A549 (cell line): ENCODE results near the gene SIRT4. TPM values are rescaled to one million over a fixed set of nuclear protein-coding genes. Genes with fewer than 3 reads are reported as not detected.

Source experiments
- ATAC-seq, 2 experiments: fragments of 200-7000 bp in 1 of 2; fragments of >200 bp in 1 of 2; cut with Nextera tagmentation in 1 of 2; cut with Tn5 transposase in 1 of 2; 3 replicates each; pipeline versions ENCODE4 v1.8.0 to v1.9.1; 2018 to 2020; ENCODE audit warnings: mild to moderate bottlenecking in 1 of 2, moderate library complexity in 1 of 2
- CTCF ChIA-PET: fragments of 300-600 bp; sonication (Branson Sonifier 250); formaldehyde crosslinking; extraction: SDS; loops from one replicate; lab custom pipeline; 2021; ENCODE audit warnings: antibody characterized with exemption, inconsistent platforms; lab: Yijun Ruan, JAX
- POLR2A ChIA-PET: fragments of 350-600 bp; formaldehyde crosslinking; extraction: SDS; loops from one replicate; lab custom pipeline; 2021; ENCODE audit warnings: antibody characterized with exemption, inconsistent platforms; lab: Yijun Ruan, JAX
- DNase-seq, 2 experiments: peaks; one replicate each; pipeline versions ENCODE4 v3.0.0 to v3.0.0-alpha.2; 2011 to 2016; ENCODE audit warnings: low read depth in 1 of 2, low spot score in 1 of 2
- FAIRE-seq: peaks from 2 replicates; lab custom pipeline; 2011; peaks lifted over from hg19 to GRCh38; lab: Jason Lieb, UNC
- H3K27ac ChIP-seq, 2 experiments: fragments of >200 bp; sonication (Bioruptor Twin); formaldehyde crosslinking; 3 replicates each; pipeline ENCODE4 v1.5.1; 2016 to 2017
- H3K4me1 ChIP-seq: fragments of >200 bp; sonication (Bioruptor Twin); formaldehyde crosslinking; 3 replicates; pipeline ENCODE4 v1.6.1; 2016
- H3K4me2 ChIP-seq: fragments of >200 bp; sonication (Bioruptor Twin); formaldehyde crosslinking; 3 replicates; pipeline ENCODE4 v1.6.1; 2016
- H3K4me3 ChIP-seq: fragments of >200 bp; sonication (Bioruptor Twin); formaldehyde crosslinking; 3 replicates; pipeline ENCODE4 v1.5.1; 2016
- H3K9me3 ChIP-seq: fragments of >200 bp; sonication (Bioruptor Twin); formaldehyde crosslinking; 3 replicates; pipeline ENCODE4 v1.6.1; 2016
- BHLHE40 ChIP-seq: IDR thresholded peaks from 2 replicates; pipeline ENCODE4 v1.6.1; 2012; ENCODE audit warnings: low read depth, low read length, inconsistent platforms
- CBX2 ChIP-seq: fragments of 200-600 bp; sonication (generic); IDR thresholded peaks from 2 replicates; pipeline ENCODE4 v1.6.1; 2016; ENCODE audit warnings: low read depth, mild to moderate bottlenecking, borderline replicate concordance
- CEBPB ChIP-seq, 2 experiments: fragments of >200 bp in 1 of 2; sonication (Bioruptor Twin) in 1 of 2; formaldehyde crosslinking in 1 of 2; IDR thresholded peaks; 2 replicates each; pipeline ENCODE4 v1.6.1; 2012 to 2016
- HDAC2 ChIP-seq: fragments of 200-600 bp; sonication (generic); IDR thresholded peaks from 2 replicates; pipeline ENCODE4 v1.6.1; 2016
- HEYL ChIP-seq: fragments of 250-450 bp; sonication (Bioruptor Pico); IDR thresholded peaks from 2 replicates; pipeline ENCODE4 v1.8.0; 2021; ENCODE audit warnings: mild to moderate bottlenecking, moderate library complexity
- HOXA7 ChIP-seq: fragments of 250-450 bp; sonication (Bioruptor Pico); IDR thresholded peaks from 2 replicates; pipeline ENCODE4 v1.5.0; 2020; ENCODE audit warnings: mild to moderate bottlenecking, moderate library complexity
- MAZ ChIP-seq: fragments of 150-350 bp; IDR thresholded peaks from 2 replicates; pipeline ENCODE4 v1.6.1; 2014; ENCODE audit warnings: antibody characterized with exemption, low read depth, low read length, borderline replicate concordance
- PHF8 ChIP-seq: fragments of 200-600 bp; sonication (generic); IDR thresholded peaks from 2 replicates; pipeline ENCODE4 v1.6.1; 2016; ENCODE audit warnings: low read depth, mild to moderate bottlenecking, antibody characterized with exemption, moderate library complexity, borderline replicate concordance
- RFX5 ChIP-seq: fragments of 450-650 bp; IDR thresholded peaks from 2 replicates; pipeline ENCODE4 v1.7.1; 2014; ENCODE audit warnings: antibody characterized with exemption, mild to moderate bottlenecking, moderate library complexity
- SREBF2 ChIP-seq: fragments of 450-650 bp; IDR thresholded peaks from 2 replicates; pipeline ENCODE4 v1.6.1; 2014; ENCODE audit warnings: mild to moderate bottlenecking, moderate library complexity
- TP53 ChIP-seq: fragments of 250-450 bp; sonication (Bioruptor Pico); IDR thresholded peaks from 2 replicates; pipeline ENCODE4 v1.5.0; 2021; ENCODE audit warnings: mild to moderate bottlenecking, moderate library complexity
- WGBS: methylation state at CpG from one replicate; pipeline ENCODE4 v1.1.6; 2017; ENCODE audit errors: missing lambda C conversion rate; 5-methylcytosine and 5-hydroxymethylcytosine counted together
- polyA plus RNA-seq, 4 experiments: library from polyadenylated mRNA; depleted of rRNA in 3 of 4; stranded (reverse); fragments of >200 nt; fragmentation: RNase III in 1 of 4; extraction: RNeasy Plus Mini Kit Qiagen cat#74134 plus additional on column Dnase treatment in 1 of 4; gene quantifications; 2 replicates in 3 of 4; 3 replicates in 1 of 4; pipeline ENCODE4 v1.2.3, GENCODE V29; 2011 to 2017
- TF ChIP-seq, protein P1 (sequence below): fragments of 200-600 bp; sonication (generic); IDR thresholded peaks from 2 replicates; pipeline ENCODE4 v1.6.1; 2016; ENCODE audit warnings: antibody characterized with exemption, mild to moderate bottlenecking, moderate library complexity
- TF ChIP-seq, protein P2 (sequence below): fragments of 450-650 bp; IDR thresholded peaks from 2 replicates; pipeline ENCODE4 v1.6.1; 2014; ENCODE audit warnings: antibody characterized with exemption
- TF ChIP-seq, protein P3 (sequence below): fragments of >200 bp; sonication (Bioruptor Twin); formaldehyde crosslinking; IDR thresholded peaks from 3 replicates; pipeline ENCODE4 v1.6.1; 2016
- TF ChIP-seq, protein P4 (sequence below): fragments of 250-450 bp; sonication (Bioruptor Pico); IDR thresholded peaks from 2 replicates; pipeline ENCODE4 v1.5.0; 2020; ENCODE audit warnings: low read depth, mild to moderate bottlenecking, moderate library complexity
- TF ChIP-seq, protein P5 (sequence below): fragments of >200 bp; sonication (Bioruptor Twin); formaldehyde crosslinking; IDR thresholded peaks from 3 replicates; pipeline ENCODE4 v1.5.1; 2016
- TF ChIP-seq, protein P6 (sequence below): IDR thresholded peaks from 2 replicates; pipeline ENCODE4 v1.6.1; 2012; ENCODE audit warnings: low read depth, borderline replicate concordance

The SIRT4 gene
- polyA plus RNA-seq, 2 of the 4 experiments (the other 2 are of a cell fraction), result 1.6 TPM

DNA sequence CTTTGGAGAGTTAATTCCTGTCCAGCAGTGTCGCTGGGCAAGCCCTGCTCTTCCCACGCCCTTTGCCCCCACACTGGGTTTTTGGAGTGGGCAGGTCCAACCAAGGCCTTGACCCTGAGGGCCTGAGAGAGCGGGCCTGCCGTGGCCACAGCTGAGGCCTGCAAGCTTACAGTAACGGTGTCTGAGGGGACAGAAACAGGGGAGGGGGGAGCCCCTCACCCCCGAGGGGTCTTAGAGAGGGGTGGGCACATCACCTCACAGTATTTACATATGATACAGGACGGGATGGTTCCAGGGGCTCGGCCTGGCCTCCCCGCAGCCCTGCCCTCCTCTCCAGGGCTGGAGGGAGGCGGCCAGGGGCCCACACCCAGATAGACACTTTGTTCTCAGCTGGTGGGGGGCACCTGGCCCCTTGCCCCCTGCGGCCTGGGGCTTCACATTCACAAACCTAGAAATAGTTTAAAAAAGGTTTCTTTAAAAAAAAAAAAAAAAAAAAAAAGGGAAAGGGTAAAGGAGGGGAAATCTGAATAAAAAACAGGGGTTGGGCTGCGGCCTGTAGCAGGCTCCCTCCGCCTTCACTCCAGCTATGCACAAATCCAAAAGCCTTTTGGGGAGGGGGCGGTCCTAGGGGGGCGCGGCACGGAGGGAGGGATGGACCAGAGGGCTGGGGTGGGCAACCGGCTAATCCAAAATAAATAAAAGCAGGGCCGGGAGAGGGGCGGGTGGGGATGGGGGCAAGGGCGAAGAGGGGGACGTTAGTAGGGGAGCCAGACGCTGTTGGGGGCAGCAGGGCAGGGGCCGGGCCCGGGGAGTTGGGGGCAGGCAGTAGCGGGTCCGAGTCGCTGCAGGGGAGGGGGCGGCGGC lies 40.3 kb downstream of the SIRT4 start:
- no peak for ATAC-seq
- H3K4me2 ChIP-seq, result no peak overlapping the region
- DNase-seq, result no peak
- TF ChIP-seq SREBF2 (no peak), PHF8 (no peak), TP53 (CRISPR knock-in tag) (no peak), HOXA7 (CRISPR knock-in tag) (no peak), RFX5 (no peak), CBX2 (no peak), HEYL (no peak), BHLHE40 (no peak), CEBPB (IDR thresholded peaks at IDR 0.05) (no peak), HDAC2 (no peak), MAZ (no peak)
- TF ChIP-seq, protein P1, sequence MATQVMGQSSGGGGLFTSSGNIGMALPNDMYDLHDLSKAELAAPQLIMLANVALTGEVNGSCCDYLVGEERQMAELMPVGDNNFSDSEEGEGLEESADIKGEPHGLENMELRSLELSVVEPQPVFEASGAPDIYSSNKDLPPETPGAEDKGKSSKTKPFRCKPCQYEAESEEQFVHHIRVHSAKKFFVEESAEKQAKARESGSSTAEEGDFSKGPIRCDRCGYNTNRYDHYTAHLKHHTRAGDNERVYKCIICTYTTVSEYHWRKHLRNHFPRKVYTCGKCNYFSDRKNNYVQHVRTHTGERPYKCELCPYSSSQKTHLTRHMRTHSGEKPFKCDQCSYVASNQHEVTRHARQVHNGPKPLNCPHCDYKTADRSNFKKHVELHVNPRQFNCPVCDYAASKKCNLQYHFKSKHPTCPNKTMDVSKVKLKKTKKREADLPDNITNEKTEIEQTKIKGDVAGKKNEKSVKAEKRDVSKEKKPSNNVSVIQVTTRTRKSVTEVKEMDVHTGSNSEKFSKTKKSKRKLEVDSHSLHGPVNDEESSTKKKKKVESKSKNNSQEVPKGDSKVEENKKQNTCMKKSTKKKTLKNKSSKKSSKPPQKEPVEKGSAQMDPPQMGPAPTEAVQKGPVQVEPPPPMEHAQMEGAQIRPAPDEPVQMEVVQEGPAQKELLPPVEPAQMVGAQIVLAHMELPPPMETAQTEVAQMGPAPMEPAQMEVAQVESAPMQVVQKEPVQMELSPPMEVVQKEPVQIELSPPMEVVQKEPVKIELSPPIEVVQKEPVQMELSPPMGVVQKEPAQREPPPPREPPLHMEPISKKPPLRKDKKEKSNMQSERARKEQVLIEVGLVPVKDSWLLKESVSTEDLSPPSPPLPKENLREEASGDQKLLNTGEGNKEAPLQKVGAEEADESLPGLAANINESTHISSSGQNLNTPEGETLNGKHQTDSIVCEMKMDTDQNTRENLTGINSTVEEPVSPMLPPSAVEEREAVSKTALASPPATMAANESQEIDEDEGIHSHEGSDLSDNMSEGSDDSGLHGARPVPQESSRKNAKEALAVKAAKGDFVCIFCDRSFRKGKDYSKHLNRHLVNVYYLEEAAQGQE, result no peak
- TF ChIP-seq, protein P2, sequence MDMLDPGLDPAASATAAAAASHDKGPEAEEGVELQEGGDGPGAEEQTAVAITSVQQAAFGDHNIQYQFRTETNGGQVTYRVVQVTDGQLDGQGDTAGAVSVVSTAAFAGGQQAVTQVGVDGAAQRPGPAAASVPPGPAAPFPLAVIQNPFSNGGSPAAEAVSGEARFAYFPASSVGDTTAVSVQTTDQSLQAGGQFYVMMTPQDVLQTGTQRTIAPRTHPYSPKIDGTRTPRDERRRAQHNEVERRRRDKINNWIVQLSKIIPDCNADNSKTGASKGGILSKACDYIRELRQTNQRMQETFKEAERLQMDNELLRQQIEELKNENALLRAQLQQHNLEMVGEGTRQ, result no peak
- TF ChIP-seq, protein P3, sequence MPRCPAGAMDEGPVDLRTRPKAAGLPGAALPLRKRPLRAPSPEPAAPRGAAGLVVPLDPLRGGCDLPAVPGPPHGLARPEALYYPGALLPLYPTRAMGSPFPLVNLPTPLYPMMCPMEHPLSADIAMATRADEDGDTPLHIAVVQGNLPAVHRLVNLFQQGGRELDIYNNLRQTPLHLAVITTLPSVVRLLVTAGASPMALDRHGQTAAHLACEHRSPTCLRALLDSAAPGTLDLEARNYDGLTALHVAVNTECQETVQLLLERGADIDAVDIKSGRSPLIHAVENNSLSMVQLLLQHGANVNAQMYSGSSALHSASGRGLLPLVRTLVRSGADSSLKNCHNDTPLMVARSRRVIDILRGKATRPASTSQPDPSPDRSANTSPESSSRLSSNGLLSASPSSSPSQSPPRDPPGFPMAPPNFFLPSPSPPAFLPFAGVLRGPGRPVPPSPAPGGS, result no peak
- TF ChIP-seq, protein P4, sequence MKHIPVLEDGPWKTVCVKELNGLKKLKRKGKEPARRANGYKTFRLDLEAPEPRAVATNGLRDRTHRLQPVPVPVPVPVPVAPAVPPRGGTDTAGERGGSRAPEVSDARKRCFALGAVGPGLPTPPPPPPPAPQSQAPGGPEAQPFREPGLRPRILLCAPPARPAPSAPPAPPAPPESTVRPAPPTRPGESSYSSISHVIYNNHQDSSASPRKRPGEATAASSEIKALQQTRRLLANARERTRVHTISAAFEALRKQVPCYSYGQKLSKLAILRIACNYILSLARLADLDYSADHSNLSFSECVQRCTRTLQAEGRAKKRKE (CRISPR knock-in tag), result no peak
- TF ChIP-seq, protein P5, sequence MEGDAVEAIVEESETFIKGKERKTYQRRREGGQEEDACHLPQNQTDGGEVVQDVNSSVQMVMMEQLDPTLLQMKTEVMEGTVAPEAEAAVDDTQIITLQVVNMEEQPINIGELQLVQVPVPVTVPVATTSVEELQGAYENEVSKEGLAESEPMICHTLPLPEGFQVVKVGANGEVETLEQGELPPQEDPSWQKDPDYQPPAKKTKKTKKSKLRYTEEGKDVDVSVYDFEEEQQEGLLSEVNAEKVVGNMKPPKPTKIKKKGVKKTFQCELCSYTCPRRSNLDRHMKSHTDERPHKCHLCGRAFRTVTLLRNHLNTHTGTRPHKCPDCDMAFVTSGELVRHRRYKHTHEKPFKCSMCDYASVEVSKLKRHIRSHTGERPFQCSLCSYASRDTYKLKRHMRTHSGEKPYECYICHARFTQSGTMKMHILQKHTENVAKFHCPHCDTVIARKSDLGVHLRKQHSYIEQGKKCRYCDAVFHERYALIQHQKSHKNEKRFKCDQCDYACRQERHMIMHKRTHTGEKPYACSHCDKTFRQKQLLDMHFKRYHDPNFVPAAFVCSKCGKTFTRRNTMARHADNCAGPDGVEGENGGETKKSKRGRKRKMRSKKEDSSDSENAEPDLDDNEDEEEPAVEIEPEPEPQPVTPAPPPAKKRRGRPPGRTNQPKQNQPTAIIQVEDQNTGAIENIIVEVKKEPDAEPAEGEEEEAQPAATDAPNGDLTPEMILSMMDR, result no peak
- TF ChIP-seq, protein P6, sequence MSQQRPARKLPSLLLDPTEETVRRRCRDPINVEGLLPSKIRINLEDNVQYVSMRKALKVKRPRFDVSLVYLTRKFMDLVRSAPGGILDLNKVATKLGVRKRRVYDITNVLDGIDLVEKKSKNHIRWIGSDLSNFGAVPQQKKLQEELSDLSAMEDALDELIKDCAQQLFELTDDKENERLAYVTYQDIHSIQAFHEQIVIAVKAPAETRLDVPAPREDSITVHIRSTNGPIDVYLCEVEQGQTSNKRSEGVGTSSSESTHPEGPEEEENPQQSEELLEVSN, result no peak
- H3K27ac ChIP-seq, result no peak overlapping the region
- POLR2A ChIA-PET, result no interaction called here
- no peaks in the 10 kb centered on the region for H3K4me1 ChIP-seq
- WGBS, result 82% methylated on average over 24 of the region's 30 CpGs
- peaks cover 9% of the 10 kb centered on the region for H3K9me3 ChIP-seq
- no peak overlapping the region for H3K4me3 ChIP-seq
- no peak for FAIRE-seq
- CTCF ChIA-PET, result interaction anchor here (0.6 to 1.6 kb wide), 6 partner anchors 13 to 212 kb away, joined by 3 to 7 read pairs (median 3); no protein-coding TSS in a partner anchor
